ENCODE data around the gene RNLS. TPM values are rescaled to one million over a fixed set of nuclear protein-coding genes. Genes with fewer than 3 reads are reported as not detected.

RNLS gene
- polyA plus RNA-seq, 6 donors from 2014 or later: 4.1 to 7.3 (median 5.0) TPM

- H3K27me3 Mint-ChIP-seq: peaks cover 0 to 2% (median 0%) of the 10 kb centered on the region in 3 donors
- H3K4me1 Mint-ChIP-seq: no peaks in the 10 kb centered on the region
- no peaks in the 10 kb centered on the region for H3K9me3 Mint-ChIP-seq
- H3K4me3 Mint-ChIP-seq: peak overlapping the region in 1 of 8 donors; percentile 35
- ATAC-seq (ENCODE audit: low read depth in 2 of 2) (no peak), DNase-seq (no peak)
- H3K27ac Mint-ChIP-seq: no peak overlapping the region
- H3K36me3 Mint-ChIP-seq: no peaks in the 10 kb centered on the region
Observed at GRCh38 chr10:88526501-88527105, 56.5 kb downstream of the RNLS start.

GRCh38 chr10:88525371-88526069 is 57.6 kb downstream of the RNLS start:
- H3K27ac Mint-ChIP-seq: no peak overlapping the region
- ATAC-seq (ENCODE audit: low read depth in 2 of 2) (no peak), DNase-seq (no peak)
- H3K27me3 Mint-ChIP-seq: peaks cover 0 to 4% (median 0%) of the 10 kb centered on the region in 3 donors
- no peaks in the 10 kb centered on the region for H3K9me3 Mint-ChIP-seq
- no peaks in the 10 kb centered on the region for H3K4me1 Mint-ChIP-seq
- H3K4me3 Mint-ChIP-seq: no peak overlapping the region
- no peaks in the 10 kb centered on the region for H3K36me3 Mint-ChIP-seq

DNA sequence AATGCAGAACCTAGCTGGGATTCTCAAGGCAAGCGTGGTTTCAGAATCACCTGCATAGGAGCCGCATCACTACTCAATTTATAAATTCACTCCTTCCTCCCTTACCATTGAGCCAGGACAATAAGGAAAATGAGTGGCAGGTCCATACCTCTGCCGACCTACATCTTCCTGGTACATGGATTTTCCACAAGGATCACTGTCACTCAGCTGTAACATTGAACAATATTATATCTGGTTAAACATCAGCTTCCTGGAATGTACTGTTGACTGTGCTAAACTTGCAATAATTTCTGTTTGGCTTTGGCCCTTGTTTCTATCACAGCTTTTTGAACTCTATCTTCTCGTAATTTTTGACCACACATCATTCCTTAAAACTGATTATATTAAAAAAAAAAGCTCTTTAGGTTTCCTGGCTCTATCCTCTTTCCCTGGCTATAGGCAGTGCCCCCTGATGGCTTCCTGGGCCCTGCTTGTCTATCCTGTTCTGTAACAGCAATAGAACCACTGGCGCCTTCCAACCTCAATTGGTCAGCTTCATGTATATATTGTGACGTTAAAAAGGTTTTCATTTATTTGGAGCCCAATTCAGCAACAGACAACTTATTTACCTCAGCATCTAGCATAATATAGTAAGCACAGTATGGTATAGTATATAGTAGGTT is 59.2 kb downstream of the RNLS start:
- H3K9me3 Mint-ChIP-seq: no peaks in the 10 kb centered on the region
- DNase-seq (no peak), ATAC-seq (ENCODE audit: low read depth in 2 of 2) (no peak)
- peaks cover 0 to 4% (median 0%) of the 10 kb centered on the region in 3 donors for H3K27me3 Mint-ChIP-seq
- no peaks in the 10 kb centered on the region for H3K4me1 Mint-ChIP-seq
- no peak overlapping the region for H3K4me3 Mint-ChIP-seq
- no peak overlapping the region for H3K27ac Mint-ChIP-seq
- H3K36me3 Mint-ChIP-seq: no peaks in the 10 kb centered on the region

- no peak overlapping the region for H3K4me3 Mint-ChIP-seq
- ATAC-seq (ENCODE audit: low read depth in 2 of 2) (no peak), DNase-seq (no peak)
- H3K9me3 Mint-ChIP-seq: no peaks in the 10 kb centered on the region
- H3K27me3 Mint-ChIP-seq: peaks cover 0 to 4% (median 0%) of the 10 kb centered on the region in 3 donors
- H3K36me3 Mint-ChIP-seq: no peaks in the 10 kb centered on the region
- H3K4me1 Mint-ChIP-seq: no peaks in the 10 kb centered on the region
- H3K27ac Mint-ChIP-seq: no peak overlapping the region
Observed at GRCh38 chr10:88522715-88523114, 60.4 kb downstream of the RNLS start.

DNA sequence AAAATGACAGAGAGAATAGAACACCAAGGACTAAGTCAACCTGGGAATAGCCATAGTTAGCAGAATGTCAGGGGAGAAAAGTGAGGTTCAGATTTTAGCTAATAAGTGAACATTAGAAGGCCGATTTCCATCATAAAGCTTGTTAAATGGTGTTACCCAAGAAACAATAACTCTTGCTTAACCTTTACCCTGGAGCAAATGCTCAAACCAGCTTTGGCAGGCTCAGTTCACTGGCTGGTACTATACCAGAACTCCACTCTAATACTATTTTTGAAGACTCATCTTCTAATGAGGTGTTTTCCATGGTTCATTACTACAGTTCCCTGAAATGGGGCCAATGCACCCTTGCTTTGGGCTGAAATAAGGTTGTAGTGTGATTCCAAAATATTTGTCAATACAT is 61.3 kb downstream of the RNLS start:
- Mint-ChIP-seq H3K4me3 (no peak overlapping the region), H3K27me3 (peaks cover 0 to 4% (median 0%) of the 10 kb centered on the region in 3 donors), H3K36me3 (no peaks in the 10 kb centered on the region), H3K4me1 (no peaks in the 10 kb centered on the region), H3K9me3 (no peaks in the 10 kb centered on the region), H3K27ac (peak overlapping the region in 1 of 6 donors; percentile 4)
- DNase-seq: no peak
- no peak for ATAC-seq (ENCODE audit: low read depth in 2 of 2)

DNA sequence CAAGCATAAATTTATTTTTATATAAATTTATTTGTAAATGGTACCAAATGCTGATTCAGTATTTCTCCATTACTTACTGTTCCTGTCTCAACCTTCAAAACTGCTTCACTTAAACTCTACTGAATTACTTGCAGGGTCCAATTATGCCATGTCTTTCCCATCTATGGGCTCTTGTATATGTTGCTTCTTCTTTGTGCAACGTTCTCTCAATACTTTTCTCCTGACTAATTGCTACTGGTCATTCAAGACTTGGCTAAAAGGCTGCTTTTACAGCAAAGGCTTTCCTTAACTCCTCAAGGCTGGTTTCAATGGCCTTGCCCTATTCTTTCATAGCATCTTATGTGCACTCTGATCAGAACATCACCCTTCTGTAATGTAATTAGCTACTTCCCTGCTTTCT is 67.9 kb downstream of the RNLS start:
- DNase-seq (no peak), ATAC-seq (ENCODE audit: low read depth in 2 of 2) (no peak)
- Mint-ChIP-seq H3K4me3 (no peak overlapping the region), H3K9me3 (peaks cover 0 to 5% (median 0%) of the 10 kb centered on the region in 7 donors), H3K4me1 (no peaks in the 10 kb centered on the region), H3K27me3 (no peaks in the 10 kb centered on the region), H3K36me3 (peaks cover 7 to 8% of the 10 kb centered on the region in 2 donors), H3K27ac (no peak overlapping the region)

- peaks cover 0 to 5% (median 0%) of the 10 kb centered on the region in 7 donors for H3K9me3 Mint-ChIP-seq
- H3K4me1 Mint-ChIP-seq: no peaks in the 10 kb centered on the region
- H3K36me3 Mint-ChIP-seq: peaks cover 7 to 8% of the 10 kb centered on the region in 2 donors
- ATAC-seq (ENCODE audit: low read depth in 2 of 2) (no peak), DNase-seq (no peak)
- H3K27me3 Mint-ChIP-seq: no peaks in the 10 kb centered on the region
- no peak overlapping the region for H3K27ac Mint-ChIP-seq
- no peak overlapping the region for H3K4me3 Mint-ChIP-seq
Observed at GRCh38 chr10:88512599-88512998, 70.5 kb downstream of the RNLS start.

DNA sequence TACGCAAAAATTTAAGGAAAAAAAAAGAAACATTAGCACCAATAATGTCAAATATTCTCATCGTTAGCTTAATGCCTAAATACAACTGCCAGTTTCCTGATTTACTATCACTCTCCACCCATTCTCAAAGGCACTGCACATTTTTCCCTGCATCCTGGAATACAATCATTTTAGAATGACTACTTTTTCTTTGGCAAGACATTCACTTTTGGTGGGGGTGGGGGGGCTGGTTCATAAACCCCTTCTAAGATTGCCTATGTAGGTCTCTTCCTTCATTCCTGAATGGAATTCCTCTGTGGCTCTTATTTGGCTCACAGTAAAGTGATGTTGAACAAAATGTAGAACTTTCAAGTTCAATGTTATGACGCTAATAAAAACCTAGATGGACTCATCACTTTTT is 74.3 kb downstream of the RNLS start:
- Mint-ChIP-seq H3K4me3 (no peak overlapping the region), H3K27me3 (no peaks in the 10 kb centered on the region), H3K4me1 (no peaks in the 10 kb centered on the region), H3K27ac (no peak overlapping the region), H3K9me3 (no peaks in the 10 kb centered on the region), H3K36me3 (no peaks in the 10 kb centered on the region)
- ATAC-seq (ENCODE audit: low read depth in 2 of 2) (no peak), DNase-seq (no peak)

DNA sequence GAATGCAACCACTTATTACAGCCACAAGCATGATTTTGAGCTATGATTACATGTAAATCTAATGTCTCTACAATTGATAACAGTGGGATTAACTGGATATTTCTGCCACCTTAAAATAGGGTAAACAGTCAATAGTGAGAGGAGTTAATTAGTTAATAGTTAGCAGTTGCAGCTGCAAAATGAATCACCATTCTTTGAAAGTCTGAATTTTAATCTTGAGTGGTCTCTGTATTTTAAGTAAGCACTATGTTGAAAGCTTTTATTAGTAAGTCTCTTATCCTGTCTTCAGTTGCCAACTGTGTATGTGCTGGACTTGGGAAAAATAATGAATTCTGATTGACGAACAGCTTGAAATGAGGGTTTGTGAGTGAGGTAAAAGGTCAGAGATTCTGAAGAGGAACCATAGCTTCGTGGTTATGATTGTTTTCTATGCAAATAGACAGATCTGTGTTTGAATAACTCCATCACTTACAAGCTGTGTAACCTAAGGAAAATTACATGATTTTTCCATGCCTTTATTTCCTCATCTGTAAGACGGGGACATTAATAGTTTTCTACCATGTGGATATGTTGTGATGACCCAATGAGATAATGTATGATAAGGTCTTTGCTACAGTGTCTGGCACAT is 75.2 kb downstream of the RNLS start:
- ATAC-seq (ENCODE audit: low read depth in 2 of 2) (no peak), DNase-seq (no peak)
- H3K36me3 Mint-ChIP-seq: no peaks in the 10 kb centered on the region
- H3K9me3 Mint-ChIP-seq: no peaks in the 10 kb centered on the region
- H3K27ac Mint-ChIP-seq: no peak overlapping the region
- H3K4me3 Mint-ChIP-seq: no peak overlapping the region
- H3K27me3 Mint-ChIP-seq: no peaks in the 10 kb centered on the region
- no peaks in the 10 kb centered on the region for H3K4me1 Mint-ChIP-seq

- ATAC-seq (ENCODE audit: low read depth in 2 of 2) (no peak), DNase-seq (no peak)
- Mint-ChIP-seq H3K27me3 (no peaks in the 10 kb centered on the region), H3K27ac (peak overlapping the region in 1 of 6 donors; percentile 41), H3K9me3 (peaks cover 0 to 2% (median 0%) of the 10 kb centered on the region in 7 donors), H3K4me1 (no peaks in the 10 kb centered on the region), H3K4me3 (no peak overlapping the region), H3K36me3 (no peaks in the 10 kb centered on the region)
Observed at GRCh38 chr10:88507404-88507803, 75.7 kb downstream of the RNLS start.

GRCh38 chr10:88505680-88506215 is 77.4 kb downstream of the RNLS start:
- DNase-seq (no peak), ATAC-seq (ENCODE audit: low read depth in 2 of 2) (no peak)
- no peak overlapping the region for H3K27ac Mint-ChIP-seq
- H3K9me3 Mint-ChIP-seq: peaks cover 0 to 5% (median 0%) of the 10 kb centered on the region in 7 donors
- H3K36me3 Mint-ChIP-seq: no peaks in the 10 kb centered on the region
- H3K4me3 Mint-ChIP-seq: no peak overlapping the region
- H3K4me1 Mint-ChIP-seq: no peaks in the 10 kb centered on the region
- no peaks in the 10 kb centered on the region for H3K27me3 Mint-ChIP-seq

- ATAC-seq (ENCODE audit: low read depth in 2 of 2) (no peak), DNase-seq (no peak)
- no peaks in the 10 kb centered on the region for H3K36me3 Mint-ChIP-seq
- H3K9me3 Mint-ChIP-seq: peaks cover 0 to 5% (median 0%) of the 10 kb centered on the region in 7 donors
- no peaks in the 10 kb centered on the region for H3K27me3 Mint-ChIP-seq
- no peak overlapping the region for H3K4me3 Mint-ChIP-seq
- no peaks in the 10 kb centered on the region for H3K4me1 Mint-ChIP-seq
- peak overlapping the region in 1 of 6 donors; percentile 74 for H3K27ac Mint-ChIP-seq
Observed at GRCh38 chr10:88505265-88505664, 77.9 kb downstream of the RNLS start.

- peak overlapping the region in 1 of 6 donors; percentile 25 for H3K27ac Mint-ChIP-seq
- H3K36me3 Mint-ChIP-seq: no peaks in the 10 kb centered on the region
- no peak for ATAC-seq (ENCODE audit: low read depth in 2 of 2)
- peaks cover 0 to 5% (median 0%) of the 10 kb centered on the region in 7 donors for H3K9me3 Mint-ChIP-seq
- H3K4me1 Mint-ChIP-seq: peaks cover 7 to 10% (median 9%) of the 10 kb centered on the region in 3 donors
- no peak for DNase-seq
- no peaks in the 10 kb centered on the region for H3K27me3 Mint-ChIP-seq
- H3K4me3 Mint-ChIP-seq: no peak overlapping the region
Observed at GRCh38 chr10:88500656-88501055, 82.5 kb downstream of the RNLS start.
